ENCODE data around the gene SLC29A1. TPM values are rescaled to one million over a fixed set of nuclear protein-coding genes. Genes with fewer than 3 reads are reported as not detected.

Gene SLC29A1
- total RNA-seq, 1 donor from 2014 or later, result 122 TPM

GRCh38 chr6:44201638-44202303, 21.6 kb upstream of the SLC29A1 start:
- Mint-ChIP-seq H3K4me3 (no peak overlapping the region), H3K9me3 (no peaks in the 10 kb centered on the region), H3K36me3 (ENCODE audit: low read depth) (no peaks in the 10 kb centered on the region), H3K27me3 (ENCODE audit: insufficient read depth) (peaks cover 2% of the 10 kb centered on the region), H3K27ac (no peak overlapping the region), H3K4me1 (ENCODE audit: low read depth) (no peaks in the 10 kb centered on the region)
- no peak for DNase-seq (ENCODE audit: low spot score)
- intact Hi-C loops (cut with micrococcal nuclease), result no loop called here

- DNase-seq (ENCODE audit: low spot score), result no peak
- Mint-ChIP-seq H3K36me3 (ENCODE audit: low read depth) (no peaks in the 10 kb centered on the region), H3K9me3 (no peaks in the 10 kb centered on the region), H3K27me3 (ENCODE audit: insufficient read depth) (peaks cover 2% of the 10 kb centered on the region), H3K4me3 (no peak overlapping the region), H3K27ac (no peak overlapping the region), H3K4me1 (ENCODE audit: low read depth) (no peaks in the 10 kb centered on the region)
- intact Hi-C loops (cut with micrococcal nuclease), result no loop called here
Observed at GRCh38 chr6:44202332-44202971, 20.9 kb upstream of the SLC29A1 start.

- Mint-ChIP-seq H3K36me3 (ENCODE audit: low read depth) (no peaks in the 10 kb centered on the region), H3K9me3 (no peaks in the 10 kb centered on the region), H3K27ac (no peak overlapping the region), H3K4me1 (ENCODE audit: low read depth) (no peaks in the 10 kb centered on the region), H3K4me3 (no peak overlapping the region), H3K27me3 (ENCODE audit: insufficient read depth) (peaks cover 4% of the 10 kb centered on the region)
- no peak for DNase-seq (ENCODE audit: low spot score)
- intact Hi-C loops (cut with micrococcal nuclease), result no loop called here
Observed at GRCh38 chr6:44202972-44203750, 20.2 kb upstream of the SLC29A1 start.

GRCh38 chr6:44203955-44204354, 19.4 kb upstream of the SLC29A1 start:
- intact Hi-C loops (cut with micrococcal nuclease), result no loop called here
- no peak overlapping the region for H3K27ac Mint-ChIP-seq
- no peak for DNase-seq (ENCODE audit: low spot score)
- peaks cover 11% of the 10 kb centered on the region for H3K27me3 Mint-ChIP-seq (ENCODE audit: insufficient read depth)
- no peak overlapping the region for H3K4me3 Mint-ChIP-seq
- no peaks in the 10 kb centered on the region for H3K9me3 Mint-ChIP-seq
- H3K4me1 Mint-ChIP-seq (ENCODE audit: low read depth), result no peaks in the 10 kb centered on the region
- no peaks in the 10 kb centered on the region for H3K36me3 Mint-ChIP-seq (ENCODE audit: low read depth)

- intact Hi-C loops (cut with micrococcal nuclease), result no loop called here
- no peaks in the 10 kb centered on the region for H3K9me3 Mint-ChIP-seq
- no peaks in the 10 kb centered on the region for H3K4me1 Mint-ChIP-seq (ENCODE audit: low read depth)
- DNase-seq (ENCODE audit: low spot score), result no peak
- H3K36me3 Mint-ChIP-seq (ENCODE audit: low read depth), result no peaks in the 10 kb centered on the region
- H3K27me3 Mint-ChIP-seq (ENCODE audit: insufficient read depth), result peaks cover 24% of the 10 kb centered on the region
- H3K27ac Mint-ChIP-seq, result no peak overlapping the region
- H3K4me3 Mint-ChIP-seq, result no peak overlapping the region
Observed at GRCh38 chr6:44207966-44208365, 15.4 kb upstream of the SLC29A1 start.

GRCh38 chr6:44211284-44211683, 12.1 kb upstream of the SLC29A1 start:
- intact Hi-C loops (cut with micrococcal nuclease), result no loop called here
- DNase-seq (ENCODE audit: low spot score), result no peak
- H3K27ac Mint-ChIP-seq, result no peak overlapping the region
- no peaks in the 10 kb centered on the region for H3K9me3 Mint-ChIP-seq
- no peaks in the 10 kb centered on the region for H3K36me3 Mint-ChIP-seq (ENCODE audit: low read depth)
- peaks cover 32% of the 10 kb centered on the region for H3K27me3 Mint-ChIP-seq (ENCODE audit: insufficient read depth)
- no peaks in the 10 kb centered on the region for H3K4me1 Mint-ChIP-seq (ENCODE audit: low read depth)
- no peak overlapping the region for H3K4me3 Mint-ChIP-seq

GRCh38 chr6:44214307-44214706, 9.1 kb upstream of the SLC29A1 start:
- Mint-ChIP-seq H3K4me1 (ENCODE audit: low read depth) (peaks cover 7% of the 10 kb centered on the region), H3K36me3 (ENCODE audit: low read depth) (no peaks in the 10 kb centered on the region), H3K9me3 (no peaks in the 10 kb centered on the region), H3K27me3 (ENCODE audit: insufficient read depth) (peaks cover 32% of the 10 kb centered on the region), H3K4me3 (no peak overlapping the region), H3K27ac (no peak overlapping the region)
- no peak for DNase-seq (ENCODE audit: low spot score)
- intact Hi-C loops (cut with micrococcal nuclease), result no loop called here

GRCh38 chr6:44216677-44217331, 6.6 kb upstream of the SLC29A1 start, which contains the start of gene MYMX:
TSS of gene MYMX (plus strand) at chr6:44216926. CDS start at chr6:44217472, 546 bp downstream.
- no peak within 1 kb of the TSS for H3K27ac Mint-ChIP-seq
- intact Hi-C loops (cut with micrococcal nuclease), result no loop called here
- DNase-seq (ENCODE audit: low spot score), result no peak
- peaks cover 15% of the 10 kb centered on the region for H3K4me1 Mint-ChIP-seq (ENCODE audit: low read depth)
- H3K27me3 Mint-ChIP-seq (ENCODE audit: insufficient read depth), result peaks cover 23% of the 10 kb centered on the region
- no peak within 1 kb of the TSS for H3K4me3 Mint-ChIP-seq
- H3K9me3 Mint-ChIP-seq, result no peaks in the 10 kb centered on the region
- no peaks in the 10 kb centered on the region for H3K36me3 Mint-ChIP-seq (ENCODE audit: low read depth)

- Mint-ChIP-seq H3K27ac (no peak overlapping the region), H3K36me3 (ENCODE audit: low read depth) (no peaks in the 10 kb centered on the region), H3K4me3 (no peak overlapping the region), H3K27me3 (ENCODE audit: insufficient read depth) (peaks cover 20% of the 10 kb centered on the region), H3K4me1 (ENCODE audit: low read depth) (peaks cover 22% of the 10 kb centered on the region), H3K9me3 (no peaks in the 10 kb centered on the region)
- no peak for DNase-seq (ENCODE audit: low spot score)
- intact Hi-C loops (cut with micrococcal nuclease), result no loop called here
Observed at GRCh38 chr6:44217332-44218143, 5.9 kb upstream of the SLC29A1 start.

GRCh38 chr6:44219053-44219814, 4.2 kb upstream of the SLC29A1 start:
- peaks cover 33% of the 10 kb centered on the region for H3K4me1 Mint-ChIP-seq (ENCODE audit: low read depth)
- H3K27ac Mint-ChIP-seq, result no peak overlapping the region
- no peaks in the 10 kb centered on the region for H3K36me3 Mint-ChIP-seq (ENCODE audit: low read depth)
- no peak for DNase-seq (ENCODE audit: low spot score)
- no peaks in the 10 kb centered on the region for H3K9me3 Mint-ChIP-seq
- H3K27me3 Mint-ChIP-seq (ENCODE audit: insufficient read depth), result peaks cover 15% of the 10 kb centered on the region
- intact Hi-C loops (cut with micrococcal nuclease), result no loop called here
- peak overlapping the region; percentile 47 for H3K4me3 Mint-ChIP-seq

GRCh38 chr6:44219815-44220784, 3.3 kb upstream of the SLC29A1 start:
- no peak overlapping the region for H3K4me3 Mint-ChIP-seq
- no peak overlapping the region for H3K27ac Mint-ChIP-seq
- intact Hi-C loops (cut with micrococcal nuclease), result loop anchor here (5.0 kb wide), 1 partner anchor 448 kb away; the partner anchor contains the start of gene VEGFA
- no peaks in the 10 kb centered on the region for H3K9me3 Mint-ChIP-seq
- H3K36me3 Mint-ChIP-seq (ENCODE audit: low read depth), result no peaks in the 10 kb centered on the region
- no peak for DNase-seq (ENCODE audit: low spot score)
- H3K27me3 Mint-ChIP-seq (ENCODE audit: insufficient read depth), result peaks cover 11% of the 10 kb centered on the region
- peaks cover 41% of the 10 kb centered on the region for H3K4me1 Mint-ChIP-seq (ENCODE audit: low read depth)

Measured in activated T-helper 1 cell treated with anti-CD3 and anti-CD28 coated beads, Interleukin-12 subunit alpha, Interleukin-12 subunit beta, Interleukin-2, Interleukin-4 antibody, amounts not matched to agents 30 ng/mL and 10 ng/mL and 1 ng/mL, durations not matched to agents 14 hours and 24 hours and 36 hours (primary cell).